ENCODE results near the gene GPR155. TPM values are rescaled to one million over a fixed set of nuclear protein-coding genes. Genes with fewer than 3 reads are reported as not detected.

The GPR155 gene
- total and polyA plus RNA-seq, 10 donors, result 0.80 to 15.5 (median 10.3) TPM

- WGBS, 5 donors, result 88 to 100% (median 91%) methylated on average over 2 of the region's 2 CpGs
- Histone ChIP-seq H3K27ac (no peak overlapping the region), H3K4me3 (peak overlapping the region in 2 of 8 donors; percentile 91 to 94), H3K9me3 (no peaks in the 10 kb centered on the region), H3K4me1 (peaks cover 0 to 49% (median 23%) of the 10 kb centered on the region in 6 donors), H3K27me3 (replicated peaks in 1 of 7) (no peaks in the 10 kb centered on the region), H3K36me3 (peaks cover 0 to 20% (median 5%) of the 10 kb centered on the region in 6 donors)
- intact Hi-C loops (cut with DNase I; ENCODE audit: low total_unique reads), result no loop called here
- TF ChIP-seq CTCF (IDR thresholded peaks at IDR 0.05 in 8 of 11, conservative IDR thresholded peaks at IDR 0.05 in 3 of 11) (no peak), POLR2A (IDR thresholded peaks at IDR 0.05) (no peak), POLR2AphosphoS5 (IDR thresholded peaks at IDR 0.05) (no peak)
- no peak for DNase-seq
Observed at GRCh38 chr2:174484573-174484972, 2.3 kb downstream of the GPR155 start.

- H3K4me1 ChIP-seq, result peaks cover 0 to 33% (median 22%) of the 10 kb centered on the region in 6 donors
- intact Hi-C loops (cut with DNase I; ENCODE audit: low total_unique reads), result no loop called here
- no peak for DNase-seq
- 92 to 99% (median 95%) methylated on average over 6 of the region's 6 CpGs for WGBS, 5 donors
- H3K27me3 ChIP-seq (replicated peaks in 1 of 7), result no peaks in the 10 kb centered on the region
- H3K4me3 ChIP-seq, result no peak overlapping the region
- no peak overlapping the region for H3K27ac ChIP-seq
- peaks cover 0 to 31% (median 5%) of the 10 kb centered on the region in 6 donors for H3K36me3 ChIP-seq
- TF ChIP-seq POLR2AphosphoS5 (IDR thresholded peaks at IDR 0.05) (no peak), CTCF (IDR thresholded peaks at IDR 0.05 in 8 of 11, conservative IDR thresholded peaks at IDR 0.05 in 3 of 11) (no peak), POLR2A (IDR thresholded peaks at IDR 0.05) (no peak)
- no peaks in the 10 kb centered on the region for H3K9me3 ChIP-seq
Observed at GRCh38 chr2:174482854-174483253, 4.0 kb downstream of the GPR155 start.

GRCh38 chr2:174477759-174478158, 9.1 kb downstream of the GPR155 start:
- Histone ChIP-seq H3K4me3 (no peak overlapping the region), H3K27me3 (replicated peaks in 1 of 7) (no peaks in the 10 kb centered on the region), H3K9me3 (no peaks in the 10 kb centered on the region), H3K36me3 (peaks cover 0 to 30% (median 5%) of the 10 kb centered on the region in 6 donors), H3K4me1 (no peaks in the 10 kb centered on the region), H3K27ac (no peak overlapping the region)
- TF ChIP-seq POLR2A (IDR thresholded peaks at IDR 0.05), result no peak
- TF ChIP-seq POLR2AphosphoS5 (IDR thresholded peaks at IDR 0.05), result no peak
- no peak for TF ChIP-seq CTCF (IDR thresholded peaks at IDR 0.05 in 8 of 11, conservative IDR thresholded peaks at IDR 0.05 in 3 of 11)
- 80 to 94% (median 88%) methylated on average over 1 of the region's 1 CpG for WGBS, 5 donors
- intact Hi-C loops (cut with DNase I; ENCODE audit: low total_unique reads), result no loop called here
- no peak for DNase-seq

- Histone ChIP-seq H3K36me3 (peaks cover 0 to 5% (median 0%) of the 10 kb centered on the region in 6 donors), H3K4me3 (no peak overlapping the region), H3K27ac (no peak overlapping the region), H3K27me3 (replicated peaks in 1 of 7) (no peaks in the 10 kb centered on the region), H3K4me1 (no peaks in the 10 kb centered on the region), H3K9me3 (no peaks in the 10 kb centered on the region)
- TF ChIP-seq POLR2AphosphoS5 (IDR thresholded peaks at IDR 0.05) (no peak), POLR2A (IDR thresholded peaks at IDR 0.05) (no peak), CTCF (IDR thresholded peaks at IDR 0.05 in 8 of 11, conservative IDR thresholded peaks at IDR 0.05 in 3 of 11) (no peak)
- intact Hi-C loops (cut with DNase I; ENCODE audit: low total_unique reads), result no loop called here
- DNase-seq, result no peak
- 74 to 91% (median 86%) methylated on average over 3 of the region's 3 CpGs for WGBS, 5 donors
Observed at GRCh38 chr2:174473796-174474195, 13.0 kb downstream of the GPR155 start.

Data from spleen (tissue), 11 donors.